ENCODE measurements around the gene HLCS.

Gene HLCS

DNA sequence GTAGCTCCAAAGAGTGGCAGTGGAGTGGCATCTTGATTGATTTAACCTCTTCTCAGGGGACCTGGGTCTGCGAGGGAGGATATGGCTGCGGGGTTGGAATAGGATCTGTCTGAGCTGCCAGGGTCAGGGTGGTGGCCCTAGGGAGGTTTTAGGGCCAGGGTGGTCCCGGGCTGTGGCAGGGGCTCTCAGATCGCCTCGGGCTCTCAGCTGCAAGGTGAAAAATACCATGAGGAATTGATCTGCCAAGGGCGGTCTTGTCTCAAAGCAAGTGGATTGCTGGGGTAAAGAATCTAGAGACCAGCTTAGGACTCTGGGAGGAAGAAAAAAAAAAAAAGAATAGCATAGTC, 263.9 kb downstream of the HLCS start:
- peaks cover 98% of the 10 kb centered on the region for H3K27me3 ChIP-seq (ENCODE audit: insufficient read depth, low read depth, severe bottlenecking)

DNA sequence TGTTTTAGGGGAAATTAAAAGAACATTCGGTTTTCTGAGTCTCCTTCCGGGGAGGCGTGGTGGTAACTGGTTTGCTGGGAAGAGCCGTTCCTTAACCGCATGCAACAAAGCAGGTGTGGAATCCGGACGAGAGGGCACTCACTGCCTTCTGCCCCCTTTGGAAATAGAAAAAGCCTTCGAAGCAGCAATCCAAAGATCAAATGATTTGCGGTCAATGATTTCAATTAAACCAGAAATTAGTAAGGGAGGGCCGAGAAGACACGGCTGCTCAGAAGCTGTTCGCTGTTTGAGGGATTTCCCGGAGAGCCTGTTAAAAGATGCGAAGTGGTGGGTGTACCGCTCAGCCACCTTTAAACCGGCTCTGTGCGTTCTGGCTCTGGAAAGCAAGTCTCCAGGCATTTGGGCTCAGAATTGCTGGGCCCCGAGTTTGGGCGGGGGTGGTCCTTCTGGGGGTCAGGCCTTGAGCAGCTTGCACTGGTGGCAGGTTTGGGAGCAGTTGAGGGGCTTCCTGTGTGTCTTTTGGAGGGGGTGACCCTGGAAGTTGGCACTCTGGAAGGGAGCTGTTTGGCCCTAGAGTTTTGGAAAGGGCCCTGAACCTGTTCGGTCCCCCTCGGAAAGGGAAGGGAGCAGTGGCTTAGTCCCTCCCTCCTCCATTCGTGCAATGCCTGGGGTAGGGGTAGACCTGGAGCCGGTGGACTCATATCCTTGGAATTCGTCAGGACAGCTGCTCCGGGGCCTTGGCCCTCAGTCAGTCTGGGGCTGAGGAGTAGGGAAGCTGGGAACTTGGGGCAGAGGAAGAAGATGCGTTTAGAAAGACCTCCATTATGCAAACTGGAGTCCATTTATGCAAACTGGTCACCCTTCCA, 264.5 kb downstream of the HLCS start:
- no peaks in the 10 kb centered on the region for H3K36me3 ChIP-seq
- peaks cover 98% of the 10 kb centered on the region for H3K27me3 ChIP-seq (ENCODE audit: insufficient read depth, low read depth, severe bottlenecking)
- no peak overlapping the region for H3K27ac ChIP-seq
- H3K4me3 ChIP-seq (ENCODE audit: low read depth, low read length): no peak overlapping the region
- peaks cover 19% of the 10 kb centered on the region for H3K9me3 ChIP-seq (ENCODE audit: severe bottlenecking)
- DNase-seq: no peak
- TF ChIP-seq, protein P1, sequence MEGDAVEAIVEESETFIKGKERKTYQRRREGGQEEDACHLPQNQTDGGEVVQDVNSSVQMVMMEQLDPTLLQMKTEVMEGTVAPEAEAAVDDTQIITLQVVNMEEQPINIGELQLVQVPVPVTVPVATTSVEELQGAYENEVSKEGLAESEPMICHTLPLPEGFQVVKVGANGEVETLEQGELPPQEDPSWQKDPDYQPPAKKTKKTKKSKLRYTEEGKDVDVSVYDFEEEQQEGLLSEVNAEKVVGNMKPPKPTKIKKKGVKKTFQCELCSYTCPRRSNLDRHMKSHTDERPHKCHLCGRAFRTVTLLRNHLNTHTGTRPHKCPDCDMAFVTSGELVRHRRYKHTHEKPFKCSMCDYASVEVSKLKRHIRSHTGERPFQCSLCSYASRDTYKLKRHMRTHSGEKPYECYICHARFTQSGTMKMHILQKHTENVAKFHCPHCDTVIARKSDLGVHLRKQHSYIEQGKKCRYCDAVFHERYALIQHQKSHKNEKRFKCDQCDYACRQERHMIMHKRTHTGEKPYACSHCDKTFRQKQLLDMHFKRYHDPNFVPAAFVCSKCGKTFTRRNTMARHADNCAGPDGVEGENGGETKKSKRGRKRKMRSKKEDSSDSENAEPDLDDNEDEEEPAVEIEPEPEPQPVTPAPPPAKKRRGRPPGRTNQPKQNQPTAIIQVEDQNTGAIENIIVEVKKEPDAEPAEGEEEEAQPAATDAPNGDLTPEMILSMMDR (IDR thresholded peaks at IDR 0.05; ENCODE audit: low read depth, low read length): no peak

More for the DNA sequence above, 263.9 kb downstream of the HLCS start:
- TF ChIP-seq, protein P1 (IDR thresholded peaks at IDR 0.05; ENCODE audit: low read depth, low read length): no peak
- Histone ChIP-seq H3K27ac (no peak overlapping the region), H3K9me3 (ENCODE audit: severe bottlenecking) (peaks cover 14% of the 10 kb centered on the region), H3K36me3 (no peaks in the 10 kb centered on the region), H3K4me3 (ENCODE audit: low read depth, low read length) (no peak overlapping the region)
- DNase-seq: no peak

DNA sequence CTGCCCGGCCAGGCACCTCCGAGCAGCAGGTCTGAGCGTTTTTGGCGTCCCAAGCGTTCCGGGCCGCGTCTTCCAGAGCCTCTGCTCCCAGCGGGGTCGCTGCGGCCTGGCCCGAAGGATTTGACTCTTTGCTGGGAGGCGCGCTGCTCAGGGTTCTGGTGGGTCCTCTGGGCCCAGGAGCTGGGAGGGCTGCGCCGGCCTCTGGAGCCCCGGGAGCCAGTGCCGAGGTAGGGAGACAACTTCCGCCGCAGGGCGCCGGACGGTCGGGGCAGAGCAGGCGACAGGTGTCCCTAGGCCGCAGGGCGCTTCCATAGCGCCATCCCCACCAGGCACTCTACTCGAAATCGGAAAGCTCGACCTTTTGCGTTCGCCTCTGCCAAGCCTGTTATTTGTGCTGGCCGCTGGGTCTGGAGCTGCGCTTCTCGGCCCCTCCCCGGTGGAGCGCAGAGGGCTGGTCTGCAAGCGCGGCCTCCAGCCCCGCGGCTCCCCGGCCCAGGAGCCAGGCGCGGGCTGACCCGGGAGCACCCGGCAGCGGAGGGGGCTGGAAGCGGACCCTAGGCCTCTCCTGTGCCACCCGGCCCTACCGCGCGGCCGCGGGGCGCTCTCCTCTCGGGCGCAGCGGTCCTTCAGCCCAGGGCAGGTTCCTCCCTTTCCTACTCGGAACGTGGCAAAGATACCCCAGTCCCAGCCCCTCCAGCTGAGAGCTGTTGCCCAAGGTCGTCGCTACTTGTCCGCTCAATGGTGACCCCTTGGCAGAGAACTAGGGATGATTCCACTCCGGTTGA, 265.3 kb downstream of the HLCS start:
- peaks cover 98% of the 10 kb centered on the region for H3K27me3 ChIP-seq (ENCODE audit: insufficient read depth, low read depth, severe bottlenecking)
- DNase-seq: no peak
- no peaks in the 10 kb centered on the region for H3K36me3 ChIP-seq
- H3K9me3 ChIP-seq (ENCODE audit: severe bottlenecking): peaks cover 23% of the 10 kb centered on the region
- no peak overlapping the region for H3K4me3 ChIP-seq (ENCODE audit: low read depth, low read length)
- no peak overlapping the region for H3K27ac ChIP-seq
- TF ChIP-seq, protein P1 (IDR thresholded peaks at IDR 0.05; ENCODE audit: low read depth, low read length): no peak

All from WERI-Rb-1 (cell line).